SKM-1 (cell line): ENCODE measurements around the gene AFG1L.
"Not testable (repeated sequence)": the region's sequence is repeated elsewhere in the genome, so short reads cannot be mapped to it uniquely, and the experiment has no call there.

Source experiments
- DNase-seq: peaks from one replicate; lab custom pipeline; 2025; ENCODE audit not compliant: unreplicated experiment; lab: John Stamatoyannopoulos, UW

AFG1L gene

DNA sequence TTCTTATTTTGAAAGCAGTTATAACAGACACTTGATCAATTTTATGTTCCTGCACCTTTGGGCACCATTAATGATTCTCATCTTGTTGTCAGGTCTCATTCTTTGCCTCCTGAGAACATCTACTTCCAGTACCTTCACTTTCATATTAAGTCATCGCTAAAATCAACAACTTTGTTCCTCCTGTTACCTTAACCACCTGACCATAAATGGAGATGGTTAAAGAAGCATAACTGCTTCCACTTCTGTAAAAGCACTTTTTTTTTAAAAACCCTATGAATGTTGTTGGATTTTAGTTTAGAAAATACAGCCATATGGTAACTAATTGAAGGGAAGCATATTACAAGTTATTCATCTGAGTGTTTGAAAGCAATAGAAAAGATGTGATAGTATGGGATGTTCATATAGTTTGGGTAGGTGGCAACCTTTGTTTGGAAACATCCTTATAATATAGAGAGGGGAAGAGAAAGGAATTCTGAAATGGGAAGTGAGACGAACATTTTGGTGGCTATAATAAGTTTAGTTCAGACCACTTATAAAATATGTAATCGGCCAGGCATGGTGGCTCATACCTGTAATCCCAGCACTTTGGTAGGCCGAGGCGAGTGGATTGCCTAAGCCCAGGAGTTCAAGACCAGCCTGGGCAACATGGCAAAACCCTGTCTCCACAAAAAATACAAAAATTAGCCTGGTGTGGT is 53.9 kb downstream of the AFG1L start:
- DNase-seq: no peak

- DNase-seq: no peak
Measured at GRCh38 chr6:108350528-108350927, 55.7 kb downstream of the AFG1L start.

GRCh38 chr6:108353853-108354252 is 59.0 kb downstream of the AFG1L start:
- no peak for DNase-seq

DNA sequence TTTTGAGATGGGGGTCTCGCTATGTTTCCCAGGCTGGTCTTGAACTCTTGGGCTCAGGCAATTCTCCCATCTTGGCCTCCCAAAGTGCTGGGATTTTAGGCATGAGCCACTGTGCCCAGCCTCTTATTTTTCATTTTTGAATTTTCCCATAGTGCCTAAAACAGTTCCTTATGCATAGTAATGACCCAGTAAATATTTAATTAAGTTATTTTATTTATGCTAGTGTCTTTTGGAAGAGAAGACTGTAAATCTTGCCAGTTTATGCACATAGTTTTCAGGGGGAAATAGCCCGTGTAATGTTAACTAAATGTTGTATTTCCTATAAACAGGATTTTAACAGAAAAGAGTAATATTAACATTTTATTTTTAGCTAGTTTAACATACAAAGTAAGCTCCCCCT is 60.3 kb downstream of the AFG1L start:
- DNase-seq: no peak

- DNase-seq: no peak
Measured at GRCh38 chr6:108355890-108356289, 61.0 kb downstream of the AFG1L start.

- DNase-seq: no peak
Measured at GRCh38 chr6:108359901-108360882, 65.3 kb downstream of the AFG1L start.

GRCh38 chr6:108360919-108361311 is 66.1 kb downstream of the AFG1L start:
- no peak for DNase-seq

DNA sequence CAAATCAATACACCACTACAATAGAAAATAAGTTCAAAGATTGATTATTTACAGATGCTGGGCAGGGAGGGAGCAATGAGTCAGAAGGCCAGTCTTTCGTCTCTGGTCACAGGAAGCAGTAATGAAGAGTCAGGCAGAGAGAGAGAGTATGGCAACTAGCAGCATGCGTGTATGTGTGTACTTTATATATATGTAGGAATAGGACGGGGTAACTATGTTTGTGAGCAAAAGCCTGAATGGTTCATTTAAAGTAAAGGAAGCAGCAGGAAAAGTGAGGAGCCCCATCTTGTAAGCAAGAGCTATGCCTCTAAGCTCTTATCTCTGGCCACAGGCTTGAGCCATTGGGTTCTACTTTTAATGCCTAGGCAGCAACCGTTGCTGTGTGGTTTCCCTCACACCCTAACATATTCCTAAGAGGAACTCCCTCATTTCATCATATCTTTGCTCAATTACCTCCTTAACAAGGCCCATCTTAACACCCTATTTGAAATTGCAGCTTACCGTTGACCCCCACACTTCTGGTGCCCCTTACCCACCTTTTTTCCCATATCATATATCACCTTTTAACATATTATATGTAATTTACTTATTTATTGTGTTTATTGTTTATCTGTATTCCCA is 66.6 kb downstream of the AFG1L start:
- peak; percentile 88 for DNase-seq

GRCh38 chr6:108362455-108362854 is 67.6 kb downstream of the AFG1L start:
- DNase-seq: no peak

DNA sequence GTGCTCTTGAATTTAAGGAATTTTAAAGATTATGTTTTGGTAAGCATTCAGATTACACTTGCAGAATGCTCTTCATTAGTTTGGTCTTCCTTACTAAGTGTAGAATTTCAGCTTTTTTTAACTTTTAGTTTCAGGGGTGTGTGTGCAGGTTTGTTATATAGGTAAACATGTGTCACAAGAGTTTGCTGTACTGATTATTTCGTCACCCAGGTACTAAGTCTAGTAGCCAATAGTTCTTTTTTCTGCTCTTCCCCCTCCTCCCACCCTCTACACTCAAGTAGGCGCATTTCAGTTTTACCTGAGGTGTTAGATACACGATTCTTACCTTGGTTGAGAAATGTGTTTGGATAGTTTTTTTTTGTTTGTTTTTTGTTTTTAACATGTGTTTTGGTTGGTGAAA is 68.3 kb downstream of the AFG1L start:
- DNase-seq: no peak

- DNase-seq: no peak
Measured at GRCh38 chr6:108363889-108364313, 69.0 kb downstream of the AFG1L start.

DNA sequence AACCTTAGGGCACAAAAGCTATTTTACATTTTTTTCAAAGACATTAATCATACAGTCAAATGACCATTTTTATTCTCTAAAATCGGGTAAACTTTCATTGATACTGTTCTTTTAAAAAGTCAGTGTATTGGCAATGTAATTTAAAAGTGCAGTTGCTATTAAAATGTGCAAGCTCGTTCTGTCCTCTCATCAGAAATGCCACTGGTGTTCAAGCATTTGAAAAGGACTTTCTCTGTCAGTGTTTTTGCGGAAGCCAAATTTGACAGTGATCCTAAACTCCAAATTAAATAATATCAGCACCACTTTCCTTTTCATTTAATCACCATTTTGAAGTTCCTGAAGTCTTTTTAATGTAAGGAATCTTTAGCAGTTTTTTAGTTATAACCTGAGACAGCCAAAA is 69.6 kb downstream of the AFG1L start:
- no peak for DNase-seq

DNA sequence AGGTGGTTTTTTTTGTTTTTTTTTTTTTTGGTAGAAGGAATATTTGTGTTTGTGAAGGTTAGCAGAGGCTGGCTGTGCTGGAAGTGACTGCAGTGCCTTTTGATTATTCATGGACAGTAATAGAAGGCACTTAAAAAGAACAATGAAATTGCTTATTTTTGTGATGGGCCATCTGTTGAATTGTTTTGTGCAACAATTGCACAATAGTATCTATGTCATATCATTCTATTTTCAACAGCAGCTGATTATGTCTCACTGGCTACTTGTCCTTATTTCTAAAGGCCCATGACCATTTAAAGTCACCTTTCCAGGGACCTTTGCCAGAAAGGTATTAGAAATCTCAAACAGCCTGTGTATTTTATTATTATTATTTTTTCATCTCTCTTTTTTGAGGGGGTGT is 70.6 kb downstream of the AFG1L start:
- no peak for DNase-seq

DNA sequence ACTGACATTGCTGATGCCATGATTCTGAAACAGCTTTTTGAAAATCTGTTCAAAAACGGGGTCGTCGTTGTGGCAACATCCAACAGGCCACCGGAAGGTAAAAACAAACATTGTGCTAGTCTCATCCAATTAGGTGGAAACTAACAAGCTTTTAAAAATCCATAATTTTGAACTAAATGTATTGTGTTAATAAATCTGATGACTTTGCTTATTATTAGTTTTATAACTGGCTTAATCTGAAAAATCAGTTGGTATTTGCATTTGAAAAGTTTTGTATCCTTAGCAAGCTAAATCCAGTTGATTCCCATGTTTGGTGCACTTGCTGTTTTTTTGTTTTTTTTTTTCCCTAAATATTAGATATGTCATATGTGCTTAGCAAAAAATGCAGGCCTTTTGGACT is 71.4 kb downstream of the AFG1L start:
- no peak for DNase-seq

DNA sequence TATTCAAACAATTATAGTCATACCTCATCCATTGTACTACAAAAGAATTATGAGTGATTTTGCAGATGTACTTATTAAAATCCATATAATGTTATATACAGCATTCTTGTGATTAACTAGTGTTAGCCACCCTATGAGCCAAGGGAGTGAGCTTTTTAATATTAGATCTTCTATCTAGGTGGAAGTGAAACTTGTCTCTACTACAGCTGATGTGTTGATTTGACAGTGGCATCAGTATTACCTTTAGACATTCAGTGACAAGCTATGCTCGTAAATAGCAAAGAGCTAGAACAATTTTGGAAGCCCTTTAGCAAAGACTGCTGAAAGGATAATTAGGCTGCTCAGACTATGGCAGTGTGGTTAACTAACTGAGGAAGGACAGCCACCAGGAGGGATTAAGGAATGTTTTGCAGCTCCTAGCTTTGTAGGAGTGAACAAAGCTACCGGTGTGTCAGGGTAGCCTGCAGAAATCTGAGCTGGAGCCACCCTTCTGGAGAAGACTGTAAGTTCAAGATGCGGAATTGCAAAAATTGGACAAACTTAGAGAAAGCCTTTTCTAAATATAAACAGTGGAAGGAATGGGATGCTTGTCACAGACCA is 73.7 kb downstream of the AFG1L start:
- DNase-seq: no peak

- DNase-seq: no peak
Measured at GRCh38 chr6:108380876-108381275, 86.0 kb downstream of the AFG1L start.

- DNase-seq: no peak
Measured at GRCh38 chr6:108383981-108384380, 89.1 kb downstream of the AFG1L start.

DNA sequence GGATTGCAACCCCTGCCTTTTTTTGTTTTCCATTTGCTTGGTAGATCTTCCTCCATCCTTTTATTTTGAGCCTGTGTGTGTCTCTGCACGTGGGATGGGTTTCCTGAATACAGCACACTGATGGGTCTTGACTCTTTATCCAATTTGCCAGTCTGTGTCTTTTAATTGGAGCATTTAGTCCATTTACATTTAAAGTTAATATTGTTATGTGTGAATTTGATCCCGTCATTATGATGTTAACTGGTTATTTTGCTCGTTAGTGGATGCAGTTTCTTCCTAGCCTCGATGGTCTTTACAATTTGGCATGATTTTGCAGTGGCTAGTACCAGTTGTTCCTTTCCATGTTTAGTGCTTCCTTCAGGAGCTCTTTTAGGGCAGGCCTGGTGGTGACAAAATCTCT is 94.3 kb downstream of the AFG1L start:
- DNase-seq: not testable (repeated sequence)

DNA sequence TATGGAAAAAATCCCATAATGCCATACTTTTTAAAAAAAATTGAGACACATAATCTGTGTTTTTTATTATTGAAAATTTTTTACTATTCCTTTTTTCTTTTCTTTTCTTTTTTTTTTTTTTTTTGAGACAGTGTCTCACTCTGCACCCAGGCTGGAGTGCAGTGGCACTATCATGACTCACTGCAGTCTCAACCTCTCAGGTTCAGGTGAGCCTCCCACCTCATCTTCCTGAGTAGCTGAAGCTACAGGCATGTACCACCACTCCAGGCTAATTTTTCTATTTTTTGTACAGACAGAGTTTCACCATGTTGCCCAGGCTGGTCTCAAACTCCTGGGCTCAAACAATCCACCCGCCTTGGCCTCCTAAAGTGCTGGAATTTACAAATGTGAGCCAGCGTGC is 100.4 kb downstream of the AFG1L start:
- no peak for DNase-seq

DNA sequence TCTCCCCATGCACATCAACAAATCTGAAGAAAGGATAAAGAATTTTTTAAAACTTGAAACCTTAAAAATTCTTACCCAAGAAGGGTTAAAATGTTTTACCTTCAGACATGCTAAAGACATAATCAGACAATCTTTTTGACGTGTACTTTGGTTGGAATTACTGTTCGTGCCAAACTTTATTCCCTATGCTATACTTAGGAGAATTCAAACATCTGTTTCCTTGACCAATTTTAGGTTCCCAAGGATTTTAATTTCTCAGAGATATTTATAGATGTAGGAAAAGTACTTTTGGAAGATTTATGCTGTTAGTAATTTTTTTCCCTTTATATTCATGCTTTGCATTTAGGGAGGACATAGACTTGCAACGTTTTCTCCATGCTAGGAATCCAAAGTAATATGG is 108.4 kb downstream of the AFG1L start:
- no peak for DNase-seq

DNA sequence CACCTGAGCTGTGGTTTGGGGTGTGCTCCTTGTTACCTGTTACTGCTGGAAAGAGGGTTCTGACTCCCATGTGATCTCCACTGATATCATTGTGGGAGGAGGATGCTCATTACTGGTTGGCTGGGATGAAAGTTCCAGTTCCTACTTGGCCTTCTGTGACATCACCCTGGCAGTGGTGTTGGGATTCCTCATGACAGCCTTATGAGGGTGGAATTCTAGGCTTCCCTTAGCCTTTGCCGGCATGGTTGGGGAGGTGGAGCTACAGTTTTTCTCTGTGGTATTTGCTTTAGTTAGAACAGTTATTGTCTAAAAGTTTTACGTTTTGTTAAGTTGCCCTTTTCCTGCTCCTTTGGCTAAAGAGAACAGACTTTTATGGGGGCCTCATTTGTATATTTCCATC is 112.1 kb downstream of the AFG1L start:
- no peak for DNase-seq
